NCI-H1417 (cell line): ENCODE measurements around the gene TAS1R1.
"Not testable (repeated sequence)": the region's sequence is repeated elsewhere in the genome, so short reads cannot be mapped to it uniquely, and the experiment has no call there.

Experiments used
- DNase-seq, 3 experiments: peaks; one replicate each; lab custom pipeline; 2025; lab: John Stamatoyannopoulos, UW

Gene TAS1R1

DNA sequence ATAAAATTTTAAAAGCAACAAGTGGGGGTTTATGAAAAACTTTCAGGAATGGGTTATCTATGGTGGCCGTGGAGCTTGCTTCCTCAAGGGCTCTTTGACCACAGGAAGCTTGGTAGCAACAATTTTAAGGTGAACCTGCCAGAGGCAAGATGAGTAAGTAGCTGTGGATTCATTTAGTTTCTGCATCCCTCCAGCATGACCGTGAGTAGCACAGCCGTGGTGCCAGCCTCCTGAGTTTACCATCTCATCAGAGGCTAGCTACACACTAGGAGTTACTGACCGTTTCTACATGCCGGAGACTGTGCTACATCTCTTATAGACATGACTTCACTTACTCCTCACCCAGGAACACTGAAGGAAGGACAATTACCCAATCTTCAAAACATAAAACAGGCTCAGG, 33.6 kb upstream of the TAS1R1 start:
- no peak for DNase-seq

DNA sequence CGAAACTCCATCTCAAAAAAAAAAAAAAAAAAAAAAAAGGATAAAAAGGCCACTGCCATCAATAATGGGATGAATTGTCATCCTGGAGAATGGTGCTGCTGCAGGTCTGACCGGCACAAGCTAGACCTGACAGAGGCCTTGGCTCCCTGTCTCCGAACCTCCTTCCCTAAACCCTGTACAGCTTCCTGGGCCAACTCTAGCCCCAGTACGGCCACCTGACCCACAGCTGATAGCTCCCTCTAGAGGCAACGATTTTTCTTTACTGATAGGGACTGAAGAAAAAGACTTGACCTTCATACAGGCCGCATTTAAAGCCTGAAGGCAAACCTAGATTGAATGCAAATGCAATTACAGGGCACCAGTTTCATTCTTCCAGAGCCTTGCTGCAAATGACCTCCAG, 31.5 kb upstream of the TAS1R1 start:
- DNase-seq: peak in 2 of 3 experiments; percentile 10 to 38

DNA sequence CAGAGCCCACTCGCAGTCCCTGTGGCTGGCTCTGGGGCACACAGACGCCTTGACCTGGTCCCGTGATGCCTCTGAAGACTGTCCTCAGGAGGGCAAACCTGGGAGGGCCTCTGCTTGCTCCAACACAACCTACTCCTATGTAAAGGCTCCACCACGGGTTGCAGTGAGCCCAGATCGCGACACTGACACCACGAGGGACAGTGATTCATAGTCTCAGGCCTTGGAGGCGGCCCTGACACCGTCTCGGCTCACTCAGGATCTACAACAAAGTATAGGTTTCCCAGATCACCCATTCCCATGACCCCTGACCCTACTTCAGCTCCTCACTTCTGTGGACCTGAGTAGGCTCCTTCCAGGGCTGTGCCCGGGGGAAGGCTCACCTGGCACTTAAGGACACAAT, 28.8 kb upstream of the TAS1R1 start:
- DNase-seq: no peak

DNA sequence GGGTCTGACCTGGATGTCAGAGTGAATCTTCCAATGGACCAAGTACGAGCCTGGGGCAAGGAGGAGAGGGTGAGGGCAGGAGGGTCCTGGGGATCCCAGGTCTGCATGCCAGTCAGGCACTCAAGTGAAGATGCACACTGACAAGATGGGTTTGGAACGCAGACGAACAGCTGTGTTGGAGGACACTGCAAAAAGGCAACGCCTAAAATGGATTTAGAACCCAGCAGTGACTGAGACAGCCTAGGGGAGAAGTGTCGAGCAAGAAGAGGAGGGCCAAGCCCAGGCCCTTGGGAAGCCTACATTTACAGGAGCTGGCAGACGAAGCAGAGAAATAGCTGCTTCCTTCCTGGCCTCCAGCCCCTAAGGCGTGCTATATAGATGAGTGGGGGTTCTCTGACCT, 26.6 kb upstream of the TAS1R1 start:
- no peak for DNase-seq

DNA sequence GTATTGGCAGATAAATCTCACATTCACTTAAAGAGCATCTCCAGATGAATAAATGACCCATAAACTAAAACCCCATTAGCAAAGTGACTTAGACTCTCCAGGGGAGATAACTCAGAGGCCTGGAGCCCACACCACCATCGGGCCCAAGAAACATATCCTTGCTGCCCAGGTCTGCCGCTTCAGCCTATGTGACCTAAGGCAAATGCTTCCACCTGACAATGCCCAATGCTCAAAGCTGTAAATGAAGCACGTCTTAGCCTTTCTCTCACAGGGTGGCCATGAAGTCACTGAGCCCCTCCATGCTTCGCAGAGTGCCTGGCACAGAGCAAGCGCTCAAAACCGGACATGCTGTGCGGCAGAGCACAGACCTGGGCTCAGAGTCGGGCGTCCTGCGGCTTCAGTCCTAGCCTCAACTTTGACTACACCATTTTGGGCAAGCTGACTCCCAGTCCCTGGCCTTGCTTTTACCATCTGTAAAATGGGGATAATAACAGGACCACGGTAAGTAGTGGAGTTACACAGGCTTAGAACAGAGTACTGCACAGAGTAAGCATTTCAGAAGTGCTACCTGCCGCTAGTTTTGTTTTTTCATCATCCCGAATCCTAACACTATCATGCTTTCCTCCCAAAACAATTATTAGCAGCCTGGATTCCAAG, 24.5 kb upstream of the TAS1R1 start:
- DNase-seq: no peak

DNA sequence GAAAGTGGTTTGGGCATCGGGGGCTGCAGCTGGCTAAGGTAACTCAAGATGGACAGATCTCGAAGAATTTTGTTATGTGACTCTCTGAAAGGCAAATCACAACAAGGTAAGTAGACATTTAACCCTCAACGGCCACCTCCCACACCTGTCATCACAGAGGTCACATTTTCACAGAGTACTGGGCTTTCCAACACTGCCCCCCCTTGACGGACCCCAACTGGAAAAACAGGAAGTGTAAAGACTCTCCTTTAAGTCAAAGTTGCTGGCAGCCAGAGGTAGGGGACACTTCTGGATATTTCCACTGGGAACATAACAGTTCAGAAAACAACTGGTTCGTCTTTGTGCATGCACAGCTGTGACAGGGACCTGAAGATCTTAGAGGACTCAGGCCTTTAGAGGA, 23.1 kb upstream of the TAS1R1 start:
- no peak for DNase-seq

DNA sequence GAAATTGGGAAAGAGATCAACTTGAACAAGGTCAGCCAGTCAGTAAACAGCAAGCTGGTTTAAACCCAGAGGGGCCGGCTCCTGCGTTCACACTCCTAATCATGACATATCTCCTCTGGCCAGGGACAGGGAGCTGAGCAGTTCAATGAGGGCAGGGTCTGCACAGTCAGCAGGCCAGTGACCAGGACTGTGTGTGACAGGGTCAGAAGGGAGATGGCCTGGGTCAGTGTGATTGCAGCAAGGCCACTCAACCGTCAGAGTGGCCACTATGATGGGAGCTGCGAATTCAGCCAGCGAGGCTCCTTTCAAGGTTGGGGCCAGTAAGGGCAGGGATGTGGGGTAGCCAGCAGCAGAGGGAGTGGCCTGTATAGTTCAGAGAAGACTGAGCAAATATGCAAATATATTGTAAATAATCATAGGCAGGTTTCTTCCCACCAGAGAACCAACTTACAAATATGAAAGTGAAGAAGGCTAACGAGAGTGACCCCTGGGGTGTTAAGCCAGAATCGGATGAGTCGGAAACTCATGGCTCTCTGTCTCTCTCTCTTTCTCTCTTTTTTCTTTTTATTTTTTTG, 20.8 kb upstream of the TAS1R1 start:
- DNase-seq: no peak

DNA sequence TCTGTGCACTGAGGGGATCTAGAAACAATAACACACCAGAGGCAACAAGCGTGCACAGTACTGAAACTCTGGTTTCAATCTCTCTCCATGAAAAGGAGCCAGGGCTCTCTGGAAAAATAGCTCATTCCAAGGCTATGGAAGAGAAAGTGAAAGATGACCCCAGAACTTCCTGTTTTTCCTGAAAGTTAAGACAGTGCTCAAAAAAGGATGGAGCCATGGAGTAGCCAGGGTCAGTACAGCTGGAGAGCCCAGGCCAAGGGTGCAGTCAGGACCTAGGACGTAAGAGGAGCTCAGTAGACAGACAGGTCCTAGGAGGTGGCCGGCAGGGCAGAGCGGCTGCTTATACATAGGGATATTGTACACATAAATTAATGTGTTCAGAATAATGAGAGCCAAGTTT, 19.9 kb upstream of the TAS1R1 start:
- DNase-seq: no peak

DNA sequence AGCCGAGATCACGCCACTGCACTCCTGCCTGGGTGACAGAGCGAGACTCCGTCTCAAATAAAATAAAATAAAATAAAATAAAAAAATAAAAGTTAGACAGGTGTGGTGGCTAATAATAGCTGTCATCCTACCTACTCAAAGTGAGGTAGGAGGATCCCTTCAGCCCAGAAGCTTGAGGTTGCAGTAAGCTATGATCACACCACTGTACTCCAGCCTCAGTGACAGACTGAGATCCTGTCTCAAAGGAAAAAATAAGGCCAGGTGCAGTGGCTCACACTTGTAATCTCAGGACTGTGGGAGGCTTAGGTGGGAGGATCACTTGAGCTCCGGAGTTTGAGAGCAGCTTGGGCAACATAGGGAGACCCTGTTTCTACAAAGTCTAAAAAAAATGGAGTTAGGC, 18.8 kb upstream of the TAS1R1 start:
- no peak for DNase-seq

DNA sequence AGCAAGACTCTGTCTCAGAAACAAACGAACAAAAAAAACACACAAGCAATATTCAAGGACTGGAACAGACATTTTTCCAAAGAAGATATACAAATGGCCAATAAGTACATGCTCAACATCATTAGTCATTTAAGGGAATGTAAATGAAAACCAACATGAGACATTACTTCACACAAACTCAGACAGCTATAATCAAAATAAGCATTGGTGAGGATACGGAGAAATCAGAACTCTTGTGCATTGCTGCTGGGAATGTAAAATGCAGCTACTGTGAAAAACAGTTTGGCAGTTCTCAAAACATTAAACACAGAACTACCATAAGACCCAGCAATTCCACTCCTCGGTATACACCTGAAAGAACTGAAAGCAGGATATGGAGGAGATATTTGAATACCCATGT, 16.2 kb upstream of the TAS1R1 start:
- DNase-seq: no peak

DNA sequence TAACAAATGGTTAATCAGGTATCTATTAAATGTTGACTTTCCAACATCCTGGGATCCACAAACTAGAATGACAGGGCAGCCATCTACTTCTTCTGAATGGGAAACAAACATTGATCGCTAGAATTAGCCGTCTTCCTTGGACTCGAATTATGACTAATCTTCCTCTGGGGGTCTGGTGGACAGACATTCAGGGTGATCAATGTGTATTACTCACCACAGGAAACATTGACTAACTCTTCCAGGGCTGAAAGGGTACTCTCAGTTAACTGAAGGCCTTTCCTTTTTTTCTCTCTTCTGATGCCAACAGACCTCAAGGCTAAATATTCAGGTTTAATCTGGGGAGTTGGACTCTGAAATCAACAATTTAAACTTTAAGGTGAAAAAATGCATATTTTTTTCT, 10.3 kb upstream of the TAS1R1 start:
- DNase-seq: no peak

DNA sequence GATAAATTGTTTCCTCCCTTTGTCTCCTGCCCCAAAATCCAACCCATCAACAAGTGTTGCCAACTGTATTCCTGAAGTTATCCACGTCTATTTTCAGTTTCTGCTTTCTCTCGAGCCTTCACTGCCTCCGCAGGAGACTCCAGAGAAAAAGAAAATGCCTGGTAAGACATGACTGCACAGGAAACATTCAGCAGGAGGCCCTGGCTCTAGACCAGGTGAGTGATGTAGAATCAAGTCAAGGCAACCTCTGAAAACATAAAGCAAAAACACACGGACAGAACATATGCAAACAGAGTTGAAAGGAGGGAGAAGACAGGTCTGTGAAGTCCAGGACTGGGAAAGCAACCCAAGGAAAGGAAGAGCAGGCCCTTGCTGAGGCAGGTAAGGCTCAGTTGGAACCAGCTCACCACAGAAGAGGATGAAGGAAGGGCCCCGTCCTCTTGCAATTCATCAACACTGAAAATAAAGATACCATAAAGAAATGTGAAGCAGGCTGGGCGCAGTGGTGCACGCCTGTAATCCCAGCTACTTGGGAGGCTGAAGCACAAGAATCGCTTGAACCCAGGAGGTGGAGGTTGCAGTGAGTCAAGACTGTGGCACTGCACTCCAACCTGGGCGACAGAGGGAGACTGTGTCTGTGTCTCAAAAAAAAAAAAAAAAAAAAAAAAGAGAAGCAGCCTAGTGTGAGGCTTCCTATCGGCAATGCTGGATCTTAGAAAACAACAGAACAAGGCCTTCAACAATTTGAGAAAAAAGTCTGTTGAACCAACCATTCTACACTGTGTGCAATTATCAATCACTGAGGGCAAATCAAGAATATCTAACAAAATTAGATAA, 9.6 kb upstream of the TAS1R1 start:
- DNase-seq: no peak

DNA sequence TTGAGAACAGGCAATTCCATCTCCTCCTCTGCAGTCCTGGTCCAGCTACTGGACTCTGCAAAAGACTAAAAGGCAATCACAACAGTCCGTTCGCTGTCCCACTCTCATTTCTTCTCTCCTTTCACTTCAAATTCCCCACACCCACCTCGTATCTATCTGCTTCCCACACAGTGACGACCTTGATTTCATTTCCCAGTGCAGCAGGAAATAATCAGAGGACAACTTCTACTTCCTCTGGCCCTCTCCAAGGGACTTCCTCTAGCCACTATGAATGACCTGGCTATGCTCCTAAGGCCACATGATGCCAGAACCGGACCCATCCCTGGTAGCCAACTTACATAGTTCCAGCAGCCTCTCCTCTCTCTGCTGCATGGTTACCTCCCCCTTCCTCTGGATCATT, 8.8 kb upstream of the TAS1R1 start:
- no peak for DNase-seq

DNA sequence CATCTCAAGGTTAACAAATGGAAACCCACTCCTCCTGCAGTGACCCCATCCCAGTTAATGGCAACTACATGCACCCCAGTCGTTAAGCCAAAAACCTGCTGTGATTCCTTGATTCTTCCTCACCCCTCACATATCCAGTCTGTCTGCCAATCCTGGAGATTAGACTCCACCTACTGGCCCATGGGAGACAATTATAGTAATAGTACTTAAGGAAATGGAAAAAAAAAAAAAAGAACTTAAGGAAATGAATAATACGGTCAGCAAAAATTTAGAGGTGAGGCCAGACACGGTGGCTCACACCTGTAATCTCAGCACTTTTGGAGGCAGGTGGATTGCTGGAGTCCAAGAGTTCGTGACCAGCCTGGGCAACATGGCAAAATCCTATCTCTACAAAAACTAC, 7.8 kb upstream of the TAS1R1 start:
- peak in 1 of 3 experiments; percentile 5 for DNase-seq

DNA sequence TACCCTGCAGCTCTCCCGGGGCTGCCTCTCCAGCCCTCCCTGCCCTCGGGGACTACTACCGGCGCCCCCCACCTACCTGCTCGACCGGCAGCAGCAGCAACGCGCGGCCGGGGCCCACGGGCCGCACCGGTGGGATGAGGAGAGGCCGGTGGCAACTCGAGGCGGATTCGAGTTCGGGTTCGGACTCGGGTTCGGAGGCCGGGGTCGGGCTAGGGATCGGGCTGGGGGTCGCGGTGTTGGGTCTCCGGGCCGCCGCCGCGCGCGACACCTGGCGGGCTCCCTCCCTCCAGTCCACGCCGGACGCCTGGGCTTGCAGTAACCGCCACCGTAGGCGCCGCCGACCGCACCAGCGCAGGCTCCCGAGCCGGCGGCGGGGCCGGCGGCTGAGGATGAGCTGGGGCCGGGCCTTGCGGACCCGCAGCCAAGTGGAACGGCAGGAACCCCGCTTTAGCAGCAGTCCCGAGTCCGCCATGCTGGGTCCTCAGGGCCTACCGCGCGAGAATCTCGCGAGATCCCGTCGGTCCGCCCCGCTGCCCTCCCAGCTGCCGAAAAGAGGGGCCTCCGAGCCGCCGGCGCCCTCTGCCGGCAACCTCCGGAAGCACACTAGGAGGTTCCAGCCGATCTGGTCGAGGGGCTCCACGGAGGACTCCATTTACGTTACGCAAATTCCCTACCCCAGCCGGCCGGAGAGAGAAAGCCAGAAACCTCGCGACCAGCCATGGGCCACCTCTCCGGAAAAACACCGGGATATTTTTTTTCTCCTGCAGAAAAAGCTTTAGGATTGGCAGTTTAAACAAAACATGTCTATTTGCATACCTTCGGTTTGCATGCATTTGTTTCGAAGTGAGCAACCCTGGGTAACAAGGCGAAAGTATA, 838 bp upstream of the TAS1R1 start, which contains the start of gene NOL9:
Gene NOL9 (minus strand): TSS at position 483 of the 876 bp plus-strand sequence. CDS start 11 bp downstream, at position 472.
- DNase-seq: peak; percentile 90 to 93 (median 91)

DNA sequence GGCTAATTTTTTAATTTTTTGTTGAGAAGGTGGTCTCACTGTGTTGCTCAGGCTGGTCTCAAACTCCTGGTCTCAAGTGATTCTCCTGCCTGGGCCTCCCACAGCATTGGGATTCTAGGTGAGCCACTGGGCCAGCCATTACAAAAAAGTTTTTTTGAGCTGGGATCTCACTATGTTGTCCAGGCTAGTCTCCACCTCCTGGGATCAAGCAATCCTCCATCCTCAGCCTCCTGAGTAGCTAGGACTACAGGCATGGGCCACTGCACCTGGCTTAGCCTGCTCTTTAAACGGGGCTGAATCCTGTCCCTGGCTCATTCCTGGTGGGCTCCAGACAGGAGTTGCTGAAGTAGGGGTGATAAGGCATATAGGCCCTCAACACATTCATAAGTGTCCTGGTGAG, 2.5 kb downstream of the TAS1R1 start:
- no peak for DNase-seq

DNA sequence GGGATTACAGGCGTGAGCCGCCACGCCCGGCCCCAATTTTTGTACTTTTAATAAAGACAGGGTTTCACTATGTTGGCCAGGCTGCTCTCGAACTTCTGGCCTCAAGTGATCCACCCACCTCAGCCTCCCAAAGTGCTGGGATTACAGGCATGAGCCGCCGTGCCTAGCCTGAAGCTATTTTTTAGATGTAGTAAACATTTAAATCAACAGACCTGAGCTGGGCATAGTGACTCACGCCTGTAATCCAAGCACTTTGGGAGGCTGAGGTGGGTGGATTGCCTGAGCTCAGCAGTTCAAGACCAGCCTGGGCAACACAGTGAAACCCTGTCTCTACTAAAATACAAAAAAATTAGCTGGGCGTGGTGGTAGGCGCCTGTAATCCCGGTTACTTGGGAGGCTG, 4.1 kb downstream of the TAS1R1 start:
- not testable (repeated sequence) for DNase-seq

DNA sequence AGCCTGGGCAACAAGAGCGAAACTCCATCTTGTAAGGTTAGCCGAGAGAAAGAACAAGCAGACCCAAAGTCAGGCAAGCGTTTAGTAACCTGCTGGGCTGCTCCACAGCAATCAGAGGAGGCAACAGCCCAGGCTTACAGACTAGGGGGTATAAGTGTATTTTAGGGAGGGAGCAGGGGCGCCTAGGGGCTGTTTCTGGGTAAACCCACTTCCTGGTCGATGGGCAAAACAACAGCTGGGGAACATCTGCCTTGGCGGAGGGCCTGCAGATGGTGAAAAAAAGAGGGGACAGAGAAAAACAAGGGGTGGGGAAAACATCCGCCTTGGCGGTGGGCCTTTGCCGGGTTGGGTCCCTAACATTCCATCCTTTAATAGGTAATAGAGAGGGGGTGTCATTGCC, 5.2 kb downstream of the TAS1R1 start:
- DNase-seq: no peak

DNA sequence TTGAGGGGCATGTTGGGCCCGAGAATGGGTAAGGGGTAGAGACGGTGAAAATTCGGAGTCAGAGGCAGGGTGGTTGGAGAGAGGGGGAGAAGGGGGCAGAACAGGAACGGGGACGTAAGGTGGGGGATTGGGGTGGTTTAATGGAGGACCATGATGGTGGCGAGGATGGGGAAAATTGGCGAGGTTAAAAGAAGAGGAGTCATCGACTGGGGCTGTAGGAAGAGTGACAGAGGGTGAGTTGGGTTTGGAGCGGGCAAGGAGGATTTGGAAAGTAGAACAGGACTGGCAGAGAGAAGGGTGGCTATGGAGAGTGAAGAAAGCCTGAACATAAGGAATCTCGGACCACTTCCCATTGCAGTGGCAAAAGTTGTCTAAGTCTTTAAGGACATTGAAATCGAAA, 13.9 kb downstream of the TAS1R1 start:
- DNase-seq: no peak

DNA sequence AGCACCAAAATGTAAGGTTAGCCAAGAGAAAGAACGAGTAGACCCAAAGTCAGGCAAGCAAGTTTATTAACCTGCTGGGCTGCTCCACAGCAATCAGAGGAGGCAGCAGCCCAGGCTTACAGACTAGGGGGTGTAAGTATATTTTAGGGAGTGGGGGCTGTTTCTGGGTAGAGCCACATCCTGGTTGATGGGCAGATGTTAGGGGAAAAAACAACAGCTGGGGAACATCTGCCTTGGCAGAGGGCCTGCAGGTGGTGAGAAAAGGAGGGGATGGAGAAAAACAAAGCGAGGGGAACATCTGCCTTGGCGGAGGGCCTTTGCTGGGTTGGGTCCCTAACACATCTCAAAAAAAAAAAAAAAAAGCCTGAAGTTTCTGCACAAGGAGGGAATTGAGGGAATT, 15.0 kb downstream of the TAS1R1 start:
- no peak for DNase-seq

DNA sequence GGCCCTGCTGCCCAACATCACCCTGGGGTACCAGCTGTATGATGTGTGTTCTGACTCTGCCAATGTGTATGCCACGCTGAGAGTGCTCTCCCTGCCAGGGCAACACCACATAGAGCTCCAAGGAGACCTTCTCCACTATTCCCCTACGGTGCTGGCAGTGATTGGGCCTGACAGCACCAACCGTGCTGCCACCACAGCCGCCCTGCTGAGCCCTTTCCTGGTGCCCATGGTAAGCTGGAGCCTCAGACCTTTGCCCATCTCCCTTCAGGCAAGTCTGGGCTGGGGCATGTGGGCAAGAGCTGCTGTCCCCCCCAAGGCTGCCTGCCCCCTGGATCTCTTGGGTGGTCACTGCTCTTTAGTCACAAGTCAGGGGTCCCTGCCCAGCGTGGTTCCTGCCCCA, 15.9 kb downstream of the TAS1R1 start:
- DNase-seq: no peak

DNA sequence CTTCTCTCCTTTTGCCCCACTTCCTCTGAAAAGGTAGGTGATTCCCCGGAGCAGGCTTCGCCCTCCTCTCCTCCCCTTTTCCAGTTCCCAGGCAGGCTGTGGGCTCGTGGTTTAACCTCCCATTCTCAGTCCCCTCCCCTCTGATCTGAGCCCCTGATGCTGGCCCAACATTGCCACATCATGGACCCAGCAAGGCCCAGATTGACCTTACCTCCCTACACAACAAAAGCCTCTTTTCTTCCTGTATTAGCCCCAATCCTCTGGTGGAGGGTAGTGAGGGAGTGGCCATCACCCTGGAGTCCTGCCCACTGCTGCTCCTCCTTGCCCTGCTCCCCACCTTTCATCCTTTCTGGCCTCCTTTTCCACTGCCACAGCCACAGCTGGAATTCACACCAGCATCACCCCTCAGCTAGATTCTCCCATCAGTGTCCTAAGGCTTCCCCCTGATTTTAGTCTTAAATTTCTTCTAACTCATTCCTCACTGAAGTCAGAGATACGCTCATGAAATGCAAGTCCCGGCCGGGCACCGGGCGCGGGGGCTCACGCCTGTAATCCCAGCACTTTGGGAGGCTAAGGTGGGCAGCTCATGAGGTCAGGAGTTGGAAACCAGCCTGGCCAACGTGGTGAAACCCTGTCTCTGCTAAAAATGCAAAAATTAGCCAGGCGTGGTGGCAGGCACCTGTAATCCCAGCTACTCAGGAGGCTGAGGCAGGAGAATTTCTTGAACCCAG, 17.7 kb downstream of the TAS1R1 start:
- no peak for DNase-seq
